ENCODE measurements around the gene FANCM. TPM values are rescaled to one million over a fixed set of nuclear protein-coding genes. Genes with fewer than 3 reads are reported as not detected.

The FANCM gene
- polyA plus RNA-seq, 1 donor from 2014 or later = 5.0 TPM

- Histone ChIP-seq H3K9ac (ENCODE audit: low read length) (no peak overlapping the region), H3K36me3 (ENCODE audit: insufficient read depth, low read length) (peaks cover 5% of the 10 kb centered on the region)
Measured at GRCh38 chr14:45095143-45095542, 40.6 kb upstream of the FANCM start.

DNA sequence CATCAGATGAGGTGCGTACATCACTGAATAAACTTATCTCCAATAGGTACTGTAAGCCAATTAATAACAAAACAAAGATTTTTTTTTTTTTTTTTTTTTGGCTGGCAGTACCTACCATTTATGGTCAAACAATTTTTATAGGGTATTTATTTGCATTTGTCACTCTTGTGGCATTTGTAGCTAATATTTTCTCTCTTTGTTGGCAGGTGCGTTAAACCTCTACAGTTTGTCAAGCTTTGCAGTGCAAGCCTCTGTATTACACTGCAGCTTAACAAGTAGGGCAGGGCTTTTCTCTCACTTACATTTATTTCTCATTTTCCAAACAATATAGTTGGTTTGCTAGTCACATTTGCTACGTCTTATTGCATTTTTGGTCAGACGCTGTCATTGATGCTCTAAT, 39.5 kb upstream of the FANCM start:
- no peak for TF ChIP-seq EZH2 (IDR thresholded peaks at IDR 0.05; ENCODE audit: borderline replicate concordance, insufficient read depth, low read length, poor library complexity, severe bottlenecking)
- TF ChIP-seq MXI1 (conservative IDR thresholded peaks at IDR 0.05; ENCODE audit: poor library complexity, severe bottlenecking) = no peak
- no peak overlapping the region for H3K4me2 ChIP-seq (ENCODE audit: low read length)
- H4K20me1 ChIP-seq (ENCODE audit: insufficient read depth) = no peaks in the 10 kb centered on the region
- no peak overlapping the region for H3K9ac ChIP-seq (ENCODE audit: low read length)
- H3K79me2 ChIP-seq (replicated peaks; ENCODE audit: insufficient read depth, low read length) = peaks cover 33% of the 10 kb centered on the region
- H3K27ac ChIP-seq (ENCODE audit: low read length) = no peak overlapping the region
- no peaks in the 10 kb centered on the region for H3K9me2 ChIP-seq (ENCODE audit: insufficient read depth, low read length)
- no peaks in the 10 kb centered on the region for H3F3A ChIP-seq (ENCODE audit: insufficient read depth, low read length, poor library complexity, severe bottlenecking)
- H3K9me3 ChIP-seq (ENCODE audit: low read length) = no peaks in the 10 kb centered on the region
- H3K27me3 ChIP-seq (ENCODE audit: insufficient read depth, low read depth, low read length) = no peaks in the 10 kb centered on the region
- H2AFZ ChIP-seq (ENCODE audit: low read depth, low read length) = no peak overlapping the region
- H3K4me3 ChIP-seq (ENCODE audit: low read length) = no peak overlapping the region
- H3K36me3 ChIP-seq (ENCODE audit: insufficient read depth, low read length) = peaks cover 5% of the 10 kb centered on the region

More at GRCh38 chr14:45095143-45095542, 40.6 kb upstream of the FANCM start:
- H3K9me3 ChIP-seq (ENCODE audit: low read length) = no peaks in the 10 kb centered on the region
- no peak overlapping the region for H2AFZ ChIP-seq (ENCODE audit: low read depth, low read length)
- no peaks in the 10 kb centered on the region for H3K9me2 ChIP-seq (ENCODE audit: insufficient read depth, low read length)
- H3K4me2 ChIP-seq (ENCODE audit: low read length) = no peak overlapping the region
- H3K79me2 ChIP-seq (replicated peaks; ENCODE audit: insufficient read depth, low read length) = peaks cover 43% of the 10 kb centered on the region
- H3F3A ChIP-seq (ENCODE audit: insufficient read depth, low read length, poor library complexity, severe bottlenecking) = no peaks in the 10 kb centered on the region
- no peak overlapping the region for H3K27ac ChIP-seq (ENCODE audit: low read length)
- H3K27me3 ChIP-seq (ENCODE audit: insufficient read depth, low read depth, low read length) = no peaks in the 10 kb centered on the region
- TF ChIP-seq TAF1 (IDR thresholded peaks at IDR 0.05; ENCODE audit: low read depth) (no peak), EZH2 (IDR thresholded peaks at IDR 0.05; ENCODE audit: borderline replicate concordance, insufficient read depth, low read length, poor library complexity, severe bottlenecking) (no peak), RAD21 (conservative IDR thresholded peaks at IDR 0.05) (no peak), REST (IDR thresholded peaks at IDR 0.05; ENCODE audit: borderline replicate concordance) (no peak), SMC3 (conservative IDR thresholded peaks at IDR 0.05; ENCODE audit: poor library complexity) (no peak), POLR2AphosphoS5 (IDR thresholded peaks at IDR 0.05) (no peak), MXI1 (conservative IDR thresholded peaks at IDR 0.05; ENCODE audit: poor library complexity, severe bottlenecking) (no peak), CTCF (IDR thresholded peaks at IDR 0.05; ENCODE audit: poor library complexity, severe bottlenecking) (no peak), EP300 (conservative IDR thresholded peaks at IDR 0.05; ENCODE audit: poor library complexity, severe bottlenecking) (no peak)
- H4K20me1 ChIP-seq (ENCODE audit: insufficient read depth) = no peaks in the 10 kb centered on the region
- no peak overlapping the region for H3K4me3 ChIP-seq (ENCODE audit: low read length)

DNA sequence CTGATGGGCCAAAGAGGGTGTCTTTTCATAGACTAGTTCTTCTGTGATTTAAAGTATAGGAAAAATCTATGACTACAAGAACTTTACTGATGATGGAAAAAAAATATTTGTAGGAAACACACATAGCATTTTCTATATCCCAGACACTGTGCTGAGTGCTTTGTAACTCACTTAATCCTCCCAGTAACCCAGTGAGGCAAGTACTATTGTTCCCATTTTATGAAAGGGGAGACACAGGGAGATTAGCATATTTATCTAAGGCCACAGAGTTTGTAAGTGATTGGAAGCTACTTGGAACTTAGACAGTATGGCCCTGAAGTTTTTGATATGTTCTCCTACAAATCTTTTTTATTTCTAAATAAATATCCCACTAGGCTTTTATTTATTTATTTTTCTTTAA, 31.9 kb upstream of the FANCM start:
- H4K20me1 ChIP-seq (ENCODE audit: insufficient read depth) = no peaks in the 10 kb centered on the region
- no peaks in the 10 kb centered on the region for H3F3A ChIP-seq (ENCODE audit: insufficient read depth, low read length, poor library complexity, severe bottlenecking)
- H3K4me2 ChIP-seq (ENCODE audit: low read length) = no peak overlapping the region

More for the DNA sequence above, 31.9 kb upstream of the FANCM start:
- no peaks in the 10 kb centered on the region for H3K9me2 ChIP-seq (ENCODE audit: insufficient read depth, low read length)
- no peaks in the 10 kb centered on the region for H3K27me3 ChIP-seq (ENCODE audit: insufficient read depth, low read depth, low read length)
- no peaks in the 10 kb centered on the region for H3K79me2 ChIP-seq (replicated peaks; ENCODE audit: insufficient read depth, low read length)
- no peak overlapping the region for H3K4me3 ChIP-seq (ENCODE audit: low read length)
- no peak overlapping the region for H3K9ac ChIP-seq (ENCODE audit: low read length)
- peaks cover 7% of the 10 kb centered on the region for H3K36me3 ChIP-seq (ENCODE audit: insufficient read depth, low read length)
- TF ChIP-seq CTCF (IDR thresholded peaks at IDR 0.05; ENCODE audit: poor library complexity, severe bottlenecking) (no peak), SMC3 (conservative IDR thresholded peaks at IDR 0.05; ENCODE audit: poor library complexity) (no peak), EZH2 (IDR thresholded peaks at IDR 0.05; ENCODE audit: borderline replicate concordance, insufficient read depth, low read length, poor library complexity, severe bottlenecking) (no peak), TAF1 (IDR thresholded peaks at IDR 0.05; ENCODE audit: low read depth) (no peak), POLR2AphosphoS5 (IDR thresholded peaks at IDR 0.05) (no peak), RAD21 (conservative IDR thresholded peaks at IDR 0.05) (no peak), EP300 (conservative IDR thresholded peaks at IDR 0.05; ENCODE audit: poor library complexity, severe bottlenecking) (no peak), MXI1 (conservative IDR thresholded peaks at IDR 0.05; ENCODE audit: poor library complexity, severe bottlenecking) (no peak), REST (IDR thresholded peaks at IDR 0.05; ENCODE audit: borderline replicate concordance) (no peak)
- no peak overlapping the region for H2AFZ ChIP-seq (ENCODE audit: low read depth, low read length)
- H3K27ac ChIP-seq (ENCODE audit: low read length) = no peak overlapping the region
- no peaks in the 10 kb centered on the region for H3K9me3 ChIP-seq (ENCODE audit: low read length)
